GM23338 (cell line): ENCODE data around the gene MBLAC1. TPM values are rescaled to one million over a fixed set of nuclear protein-coding genes. Genes with fewer than 3 reads are reported as not detected.

Experiments used
- ATAC-seq: fragments of 200-7000 bp; cut with Tn5 transposase; 3 replicates; pipeline ENCODE4 v1.9.1; 2020
- DNase-seq: peaks from one replicate; pipeline ENCODE4 v3.0.0-alpha.2; 2015; ENCODE audit warnings: low spot score
- H2AFZ ChIP-seq: fragments of 200-600 bp; sonication (generic); 2 replicates; pipeline ENCODE4 v1.8.0; 2016; ENCODE audit warnings: antibody characterized with exemption, mild to moderate bottlenecking, moderate library complexity
- H3F3A ChIP-seq: fragments of 200-600 bp; sonication (generic); replicated peaks from 2 replicates; pipeline ENCODE4 v1.8.0; 2017; ENCODE audit warnings: antibody characterized with exemption, mixed run types, low read depth
- H3K27ac ChIP-seq: fragments of 200-600 bp; sonication (generic); 2 replicates; pipeline ENCODE4 v1.6.1; 2016; ENCODE audit warnings: low read depth
- H3K27me3 ChIP-seq: fragments of 200-600 bp; sonication (generic); 2 replicates; pipeline ENCODE4 v1.8.0; 2016; ENCODE audit warnings: mild to moderate bottlenecking, mixed run types, moderate library complexity; ENCODE audit not compliant: insufficient read depth
- H3K36me3 ChIP-seq: fragments of 200-600 bp; sonication (generic); 2 replicates; pipeline ENCODE4 v1.8.0; 2016; ENCODE audit warnings: mild to moderate bottlenecking; ENCODE audit not compliant: insufficient read depth
- H3K4me1 ChIP-seq: fragments of 200-600 bp; sonication (generic); 2 replicates; pipeline ENCODE4 v1.8.0; 2016; ENCODE audit warnings: mild to moderate bottlenecking, moderate library complexity; ENCODE audit not compliant: insufficient read depth
- H3K4me2 ChIP-seq: fragments of 200-600 bp; sonication (generic); 2 replicates; pipeline ENCODE4 v1.7.1; 2017; ENCODE audit warnings: mixed run types
- H3K4me3 ChIP-seq: fragments of 200-600 bp; sonication (generic); 2 replicates; pipeline ENCODE4 v1.6.1; 2016; ENCODE audit warnings: mixed run types
- H3K79me2 ChIP-seq: fragments of 200-600 bp; sonication (generic); replicated peaks from 2 replicates; pipeline ENCODE4 v1.8.0; 2017; ENCODE audit warnings: mild to moderate bottlenecking; ENCODE audit not compliant: insufficient read depth
- H3K9me2 ChIP-seq: fragments of 200-600 bp; sonication (generic); 2 replicates; pipeline ENCODE4 v1.8.0; 2017; ENCODE audit not compliant: insufficient read depth
- H4K20me1 ChIP-seq: fragments of 200-600 bp; sonication (generic); replicated peaks from 2 replicates; pipeline ENCODE4 v1.8.0; 2017; ENCODE audit warnings: mild to moderate bottlenecking; ENCODE audit not compliant: insufficient read depth
- H3K27ac Mint-ChIP-seq: 2 replicates; pipeline ENCODE4 v1.8.0; 2020; ENCODE audit warnings: inconsistent platforms, mild to moderate bottlenecking, moderate library complexity, mixed read lengths
- H3K27me3 Mint-ChIP-seq: 3 replicates; pipeline ENCODE4 v1.8.0; 2022; ENCODE audit warnings: low read depth, mild to moderate bottlenecking, moderate library complexity, mixed read lengths, inconsistent platforms; ENCODE audit not compliant: insufficient read depth, poor library complexity
- H3K36me3 Mint-ChIP-seq: 3 replicates; pipeline ENCODE4 v1.8.0; 2021; ENCODE audit warnings: low read depth, mild to moderate bottlenecking, inconsistent platforms, moderate library complexity, mixed read lengths
- H3K4me1 Mint-ChIP-seq: 3 replicates; pipeline ENCODE4 v1.8.0; 2020; ENCODE audit warnings: mild to moderate bottlenecking, inconsistent platforms, mixed read lengths
- H3K4me3 Mint-ChIP-seq: 3 replicates; pipeline ENCODE4 v1.8.0; 2021; ENCODE audit warnings: moderate library complexity, mild to moderate bottlenecking, inconsistent platforms, mixed read lengths
- H3K9me3 Mint-ChIP-seq: 3 replicates; pipeline ENCODE4 v1.8.0; 2020; ENCODE audit warnings: moderate library complexity, mild to moderate bottlenecking, inconsistent platforms, mixed read lengths
- JUNB ChIP-seq: IDR thresholded peaks from one replicate; pipeline ENCODE4 v1.6.1; 2016; ENCODE audit warnings: antibody characterized with exemption; ENCODE audit not compliant: unreplicated experiment
- POLR2AphosphoS5 ChIP-seq: IDR thresholded peaks from 2 replicates; pipeline ENCODE4 v1.6.1; 2016; ENCODE audit warnings: antibody characterized with exemption, low read depth
- microRNA counts: library from miRNA; unstranded; fragments of <30 nt; microRNA quantifications from one replicate; lab custom pipeline; 2017
- microRNA-seq: library from miRNA; unstranded; fragments of <30 nt; microRNA quantifications from one replicate; pipeline ENCODE4, GENCODE V29; 2017
- polyA plus RNA-seq: library from polyadenylated mRNA; unstranded; fragments of >200 nt; fragmentation: Nextera tagmentation; extraction: Ambion mirVana; gene quantifications from 2 replicates; pipeline ENCODE4 v1.2.1, GENCODE V29; 2016
- small RNA-seq: library from RNA; depleted of rRNA; stranded (forward); fragments of <200 nt; gene quantifications from one replicate; pipeline ENCODE3, GENCODE V24; 2014; ENCODE audit warnings: low replicate concordance
- total RNA-seq: library from RNA; depleted of rRNA; stranded (reverse); fragments of >200 nt; shearing (Covaris generic); gene quantifications from 2 replicates; pipeline ENCODE4 v1.2.3, GENCODE V29; 2014; rRNA removed

Gene MBLAC1
- total and polyA plus RNA-seq, 2 experiments from 2014 or later: 2.7 to 5.7 TPM

- Histone ChIP-seq H3K9me2 (no peaks in the 10 kb centered on the region; the same call in 1 of the 2 replicates), H3K36me3 (peaks cover 4% of the 10 kb centered on the region; the same call in 1 of the 2 replicates), H3K79me2 (peaks cover 12% of the 10 kb centered on the region), H4K20me1 (peaks cover 7% of the 10 kb centered on the region; the same call in 1 of the 2 replicates), H3K4me3 (peak within 1 kb of the TSS; percentile 87), H3K27me3 (peaks cover 18% of the 10 kb centered on the region), H3K4me1 (peaks cover 16% of the 10 kb centered on the region), H3F3A (no peaks in the 10 kb centered on the region; the same call in 1 of the 2 replicates), H2AFZ (peak within 1 kb of the TSS; percentile 96; the same call in 1 of the 2 replicates), H3K27ac (peak within 1 kb of the TSS; percentile 75; the same call in 1 of the 2 replicates), H3K4me2 (peak within 1 kb of the TSS; percentile 98)
- TF ChIP-seq JUNB: no peak
- peak; percentile 76 for TF ChIP-seq POLR2AphosphoS5
- Mint-ChIP-seq H3K36me3 (peaks cover 24% of the 10 kb centered on the region), H3K27me3 (peaks cover 33% of the 10 kb centered on the region), H3K4me3 (peak within 1 kb of the TSS; percentile 92), H3K27ac (peak within 1 kb of the TSS; percentile 89; the same call in 1 of the 2 replicates), H3K4me1 (peaks cover 31% of the 10 kb centered on the region), H3K9me3 (no peaks in the 10 kb centered on the region; the same call in 2 of the 3 replicates)
- ATAC-seq (peak; percentile 88), DNase-seq (peak; percentile 99)
Measured at GRCh38 chr7:100177045-100178001, 50.6 kb downstream of the MBLAC1 start, which contains the start of the genes GPC2 and STAG3. Gene GPC2 (minus strand): TSS chr7:100177381. CDS start chr7:100177199, 182 bp downstream. Gene STAG3 (plus strand): TSS chr7:100177918. CDS start chr7:100180557, 2,639 bp downstream.

MicroRNAs encoded within 50 kb of the gene (microRNA counts, 767-probe panel; counts per million panel counts)
- microRNA hsa-miR-106b-5p (lab: Ali Mortazavi, UCI): 9,645 counts per million, percentile 68 among the panel's probes with 10 or more counts
- 12,767 counts per million, percentile 88 among the panel's probes with 10 or more counts for microRNA hsa-miR-25-3p (lab: Ali Mortazavi, UCI)
- microRNA hsa-miR-93-5p (lab: Ali Mortazavi, UCI): 14,036 counts per million, percentile 92 among the panel's probes with 10 or more counts

Small RNA genes within 50 kb of the gene (microRNA-seq; reads per million reads assigned to microRNA genes)
- gene MIR106B: 2,765 reads per million, percentile 96 among the genes with 10 or more reads in this experiment
- gene MIR25: 237 reads per million, percentile 75 among the genes with 10 or more reads in this experiment
- not detected for gene MIR4658
- gene MIR93: 4,190 reads per million, percentile 96 among the genes with 10 or more reads in this experiment

Small RNA genes within 50 kb of the gene (small RNA-seq; reads per million reads assigned to genes)
- 40.2 reads per million, percentile 99 among the genes with 10 or more reads in this experiment for gene MIR106B
- gene MIR25: 406 reads per million, percentile 100 among the genes with 10 or more reads in this experiment
- 157 reads per million, percentile 99 among the genes with 10 or more reads in this experiment for gene MIR93

Other genes with a start within 250 kb of the MBLAC1 start
- gene OR2AE1, start 249.9 kb upstream of the MBLAC1 start, total RNA-seq: not detected in 2 replicates
- gene OR2AE1, start 249.9 kb upstream of the MBLAC1 start, polyA plus RNA-seq: not detected in 2 replicates
- 9.1 and 13.7 TPM in 2 replicates for gene TRIM4, start 207.4 kb upstream of the MBLAC1 start, total RNA-seq
- 5.0 and 5.5 TPM in 2 replicates for gene TRIM4, start 207.4 kb upstream of the MBLAC1 start, polyA plus RNA-seq
- 0.23 and 0.56 TPM in 2 replicates for gene GJC3, start 197.3 kb upstream of the MBLAC1 start, total RNA-seq
- gene GJC3, start 197.3 kb upstream of the MBLAC1 start, polyA plus RNA-seq: 3.1 and 3.8 TPM in 2 replicates
- gene AZGP1, start 150.9 kb upstream of the MBLAC1 start, total RNA-seq: 0.17 TPM in 1 of 2 replicates, not detected in the other
- 1.3 TPM in 1 of 2 replicates, not detected in the other for gene AZGP1, start 150.9 kb upstream of the MBLAC1 start, polyA plus RNA-seq
- 14.5 and 19.4 TPM in 2 replicates for gene ZKSCAN1, start 111.4 kb upstream of the MBLAC1 start, total RNA-seq
- 9.8 and 11.8 TPM in 2 replicates for gene ZKSCAN1, start 111.4 kb upstream of the MBLAC1 start, polyA plus RNA-seq
- 21.8 and 24.8 TPM in 2 replicates for gene ZSCAN21, start 77.2 kb upstream of the MBLAC1 start, total RNA-seq
- 15.4 and 15.7 TPM in 2 replicates for gene ZSCAN21, start 77.2 kb upstream of the MBLAC1 start, polyA plus RNA-seq
- gene ZNF3, start 45.2 kb upstream of the MBLAC1 start, total RNA-seq: 40.8 and 48.9 TPM in 2 replicates
- gene ZNF3, start 45.2 kb upstream of the MBLAC1 start, polyA plus RNA-seq: 22.6 and 23.4 TPM in 2 replicates
- gene COPS6, start 38.0 kb upstream of the MBLAC1 start, total RNA-seq: 89.8 and 104 TPM in 2 replicates
- gene COPS6, start 38.0 kb upstream of the MBLAC1 start, polyA plus RNA-seq: 191 and 198 TPM in 2 replicates
- 285 TPM in 2 replicates for gene MCM7, start 25.6 kb upstream of the MBLAC1 start, total RNA-seq
- gene MCM7, start 25.6 kb upstream of the MBLAC1 start, polyA plus RNA-seq: 140 and 144 TPM in 2 replicates
- 12.2 and 13.3 TPM in 2 replicates for gene AP4M1, start 25.3 kb upstream of the MBLAC1 start, total RNA-seq
- gene AP4M1, start 25.3 kb upstream of the MBLAC1 start, polyA plus RNA-seq: 9.5 and 14.4 TPM in 2 replicates
- gene TAF6, start 7.6 kb upstream of the MBLAC1 start, total RNA-seq: 125 and 141 TPM in 2 replicates
- gene TAF6, start 7.6 kb upstream of the MBLAC1 start, polyA plus RNA-seq: 54.9 and 56.3 TPM in 2 replicates
- 11.3 and 12.0 TPM in 2 replicates for gene CNPY4, start 7.3 kb upstream of the MBLAC1 start, total RNA-seq
- gene CNPY4, start 7.3 kb upstream of the MBLAC1 start, polyA plus RNA-seq: 10.7 and 11.1 TPM in 2 replicates
- 138 and 145 TPM in 2 replicates for gene LAMTOR4, start 22.0 kb downstream of the MBLAC1 start, total RNA-seq
- gene LAMTOR4, start 22.0 kb downstream of the MBLAC1 start, polyA plus RNA-seq: 329 and 333 TPM in 2 replicates
- gene TRAPPC14, start 31.8 kb downstream of the MBLAC1 start, total RNA-seq: 12.3 and 15.7 TPM in 2 replicates
- gene TRAPPC14, start 31.8 kb downstream of the MBLAC1 start, polyA plus RNA-seq: 9.3 and 9.8 TPM in 2 replicates
- 3.4 and 6.3 TPM in 2 replicates for gene GAL3ST4, start 41.6 kb downstream of the MBLAC1 start, total RNA-seq
- gene GAL3ST4, start 41.6 kb downstream of the MBLAC1 start, polyA plus RNA-seq: 2.1 and 3.1 TPM in 2 replicates
- gene GPC2, start 50.4 kb downstream of the MBLAC1 start, total RNA-seq: 48.8 and 53.6 TPM in 2 replicates
- 9.8 and 10.7 TPM in 2 replicates for gene GPC2, start 50.4 kb downstream of the MBLAC1 start, polyA plus RNA-seq
- gene STAG3, start 51.0 kb downstream of the MBLAC1 start, total RNA-seq: 3.4 and 4.6 TPM in 2 replicates
- 4.1 and 4.7 TPM in 2 replicates for gene STAG3, start 51.0 kb downstream of the MBLAC1 start, polyA plus RNA-seq
- not detected in 2 replicates for gene PVRIG, start 93.0 kb downstream of the MBLAC1 start, total RNA-seq
- 1.1 TPM in 1 of 2 replicates, not detected in the other for gene PVRIG, start 93.0 kb downstream of the MBLAC1 start, polyA plus RNA-seq
- not detected in 2 replicates for gene SPDYE3, start 180.7 kb downstream of the MBLAC1 start, total RNA-seq
- 3.6 and 4.1 TPM in 2 replicates for gene SPDYE3, start 180.7 kb downstream of the MBLAC1 start, polyA plus RNA-seq
- 21.6 and 43.0 TPM in 2 replicates for gene PILRB, start 231.2 kb downstream of the MBLAC1 start, total RNA-seq
- gene PILRB, start 231.2 kb downstream of the MBLAC1 start, polyA plus RNA-seq: 25.3 and 25.5 TPM in 2 replicates
- gene PILRA, start 246.5 kb downstream of the MBLAC1 start, total RNA-seq: 0.38 and 2.6 TPM in 2 replicates
- gene PILRA, start 246.5 kb downstream of the MBLAC1 start, polyA plus RNA-seq: 5.3 and 5.9 TPM in 2 replicates